ENCODE data around the gene EHMT1.
"Not testable (repeated sequence)": the region's sequence is repeated elsewhere in the genome, so short reads cannot be mapped to it uniquely, and the experiment has no call there.

The EHMT1 gene

GRCh38 chr9:137619240-137620047 lies 639 bp downstream of the EHMT1 start:
- DNase-seq: peak in 1 of 2 experiments; percentile 39

DNA sequence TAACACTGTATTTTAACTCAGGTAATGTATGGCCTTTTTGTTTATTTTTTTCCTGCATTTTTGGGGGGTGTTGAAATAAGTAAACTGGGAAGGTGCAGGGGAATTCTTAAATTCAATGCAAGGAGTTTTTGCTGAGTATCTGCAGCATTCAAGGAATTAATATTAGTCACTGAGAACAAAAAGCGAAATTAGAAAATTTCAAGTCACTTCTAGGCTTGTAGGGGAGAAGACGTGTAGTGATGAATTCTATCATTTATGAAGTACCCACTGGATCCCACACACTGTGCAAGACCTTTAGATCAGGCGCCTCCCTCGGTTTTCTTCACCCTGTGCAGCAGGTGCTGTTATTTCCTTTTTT lies 1.2 kb downstream of the EHMT1 start:
- DNase-seq: no peak

DNA sequence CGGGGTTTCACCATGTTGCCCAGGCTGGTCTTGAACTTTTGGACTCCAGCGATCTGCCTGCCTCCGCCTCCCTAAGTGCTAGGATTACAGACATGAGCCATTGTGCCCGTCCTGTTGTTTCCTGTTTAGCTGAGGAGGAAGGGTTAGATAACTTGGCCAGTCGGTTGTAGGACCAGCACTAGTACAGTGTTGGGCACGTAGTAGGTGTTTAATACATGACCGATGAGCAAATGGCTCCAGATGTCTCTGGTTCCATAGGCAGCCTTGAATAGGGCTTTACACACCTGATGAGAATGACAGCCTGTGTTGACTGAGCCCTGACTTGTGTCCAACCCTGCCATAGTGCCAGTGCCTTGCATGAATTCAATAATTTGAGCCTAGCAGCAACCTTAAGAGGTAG lies 1.8 kb downstream of the EHMT1 start:
- DNase-seq: no peak

GRCh38 chr9:137621131-137621757 lies 2.4 kb downstream of the EHMT1 start:
- peak in 1 of 2 experiments; percentile 43 for DNase-seq

DNA sequence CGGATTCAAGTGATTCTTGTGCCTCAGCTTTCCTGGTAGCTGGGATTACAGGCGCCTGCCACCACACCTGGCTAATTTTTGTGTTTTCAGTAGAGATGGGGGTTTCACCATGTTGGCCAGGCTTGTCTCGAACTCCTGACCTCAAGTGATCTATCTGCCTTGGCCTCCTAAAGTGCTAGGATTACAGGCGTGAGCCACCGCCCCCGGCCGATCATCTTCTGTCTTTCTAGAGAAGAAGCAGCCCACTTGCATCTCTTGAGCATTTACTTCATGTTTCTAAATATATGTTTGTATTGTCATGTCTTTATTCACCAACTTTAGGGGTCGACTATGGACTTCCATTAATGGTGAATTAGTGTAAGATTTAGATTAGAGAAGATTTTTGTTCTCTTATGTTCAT lies 3.4 kb downstream of the EHMT1 start:
- not testable (repeated sequence) for DNase-seq

DNA sequence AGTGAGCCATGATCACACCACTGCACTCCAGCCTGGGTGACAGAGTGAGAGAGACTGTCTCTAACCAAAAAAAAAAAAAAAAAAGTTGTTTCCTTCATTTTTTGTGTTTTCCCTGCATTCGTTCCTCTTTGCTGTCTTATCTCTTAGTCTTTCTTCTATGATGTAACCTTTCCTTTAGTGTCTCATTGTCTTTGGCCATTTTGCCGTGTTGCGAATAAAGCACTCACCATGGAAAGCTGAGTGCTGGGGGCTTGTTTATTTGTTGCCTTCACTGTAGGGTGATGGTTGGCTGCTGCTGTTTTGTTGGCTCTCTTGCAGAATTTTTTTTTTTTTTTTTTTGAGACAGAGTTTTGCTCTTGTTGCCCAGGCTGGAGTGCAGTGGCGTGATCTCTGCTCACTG lies 7.7 kb downstream of the EHMT1 start:
- DNase-seq: no peak

DNA sequence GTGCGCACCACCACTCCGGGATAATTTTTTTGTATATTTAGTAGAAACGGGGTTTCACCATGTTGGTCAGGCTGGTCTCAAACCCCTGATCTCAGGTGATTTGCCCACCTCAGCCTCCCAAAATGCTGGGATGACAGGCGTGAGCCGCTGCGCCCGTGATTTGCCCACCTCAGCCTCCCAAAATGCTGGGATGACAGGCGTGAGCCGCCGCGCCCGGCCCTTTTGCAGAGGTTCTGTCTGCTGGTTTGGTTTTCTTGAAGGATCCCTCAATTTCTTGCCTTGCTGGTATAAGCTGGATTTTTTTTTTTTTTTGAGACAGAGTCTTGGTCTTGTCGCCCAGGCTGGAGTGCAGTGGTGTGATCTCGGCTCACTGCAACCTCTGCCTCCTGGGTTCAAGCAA lies 8.6 kb downstream of the EHMT1 start:
- not testable (repeated sequence) for DNase-seq

DNA sequence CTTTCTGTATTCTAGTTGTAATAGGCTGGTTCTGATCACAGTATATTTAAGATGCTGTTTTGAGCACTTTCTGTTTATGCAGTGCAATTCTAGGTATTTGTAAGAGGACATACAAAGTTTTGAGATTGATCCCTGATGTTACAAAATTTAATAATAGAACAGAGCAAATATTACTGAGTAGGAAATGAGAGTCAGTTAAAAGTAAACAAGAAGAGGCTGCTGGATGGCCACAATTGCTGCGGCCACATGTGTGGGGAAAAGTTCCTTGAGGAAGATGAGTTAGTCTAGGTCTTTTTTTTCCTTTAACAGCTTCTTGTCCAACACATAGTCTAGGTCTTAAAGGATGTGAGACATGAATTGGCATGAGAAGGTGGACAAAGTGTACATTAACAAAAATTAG lies 11.3 kb downstream of the EHMT1 start:
- DNase-seq: no peak

GRCh38 chr9:137630679-137631078 lies 11.9 kb downstream of the EHMT1 start:
- DNase-seq: no peak

- no peak for DNase-seq
Measured at GRCh38 chr9:137631345-137632229, 12.8 kb downstream of the EHMT1 start.

- no peak for DNase-seq
Measured at GRCh38 chr9:137632230-137633161, 13.7 kb downstream of the EHMT1 start.

DNA sequence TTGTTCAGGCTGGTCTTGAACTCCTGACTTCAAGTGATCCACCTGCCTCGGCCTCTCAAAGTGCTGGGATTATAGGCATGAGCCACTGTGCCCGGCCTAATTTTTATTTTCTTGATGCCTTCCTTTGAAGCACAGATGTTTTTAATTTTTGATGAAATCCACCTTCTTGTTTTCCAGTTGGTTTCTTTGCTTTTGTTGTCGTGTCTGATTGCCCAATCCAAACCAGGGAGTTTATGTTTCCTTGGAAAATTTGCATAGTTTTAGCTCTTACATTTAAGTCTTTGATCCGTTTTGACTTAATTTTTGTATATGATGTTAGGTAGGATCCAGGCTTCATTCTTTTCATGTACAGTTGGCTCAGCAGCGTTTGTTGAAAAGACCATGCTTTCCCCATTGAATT lies 15.2 kb downstream of the EHMT1 start:
- no peak for DNase-seq

DNA sequence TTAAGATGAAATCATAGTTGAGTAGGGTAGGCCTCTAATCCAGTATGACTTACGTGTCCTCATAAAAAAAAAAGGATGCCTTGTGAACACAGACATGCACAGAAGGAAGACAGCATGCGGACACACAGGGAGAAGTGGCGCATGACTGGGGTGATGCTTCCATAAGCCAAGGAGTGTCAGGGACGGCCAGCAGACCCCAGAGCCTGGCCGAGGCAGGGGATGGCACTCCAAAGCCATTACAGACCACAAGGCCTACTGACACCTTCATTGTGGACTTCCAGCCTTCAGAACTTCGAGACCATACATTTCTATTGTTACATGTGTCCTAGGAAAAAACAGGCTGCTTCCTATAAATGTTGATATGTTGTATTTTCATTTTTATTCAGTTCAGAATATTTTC lies 19.9 kb downstream of the EHMT1 start:
- DNase-seq: no peak

DNA sequence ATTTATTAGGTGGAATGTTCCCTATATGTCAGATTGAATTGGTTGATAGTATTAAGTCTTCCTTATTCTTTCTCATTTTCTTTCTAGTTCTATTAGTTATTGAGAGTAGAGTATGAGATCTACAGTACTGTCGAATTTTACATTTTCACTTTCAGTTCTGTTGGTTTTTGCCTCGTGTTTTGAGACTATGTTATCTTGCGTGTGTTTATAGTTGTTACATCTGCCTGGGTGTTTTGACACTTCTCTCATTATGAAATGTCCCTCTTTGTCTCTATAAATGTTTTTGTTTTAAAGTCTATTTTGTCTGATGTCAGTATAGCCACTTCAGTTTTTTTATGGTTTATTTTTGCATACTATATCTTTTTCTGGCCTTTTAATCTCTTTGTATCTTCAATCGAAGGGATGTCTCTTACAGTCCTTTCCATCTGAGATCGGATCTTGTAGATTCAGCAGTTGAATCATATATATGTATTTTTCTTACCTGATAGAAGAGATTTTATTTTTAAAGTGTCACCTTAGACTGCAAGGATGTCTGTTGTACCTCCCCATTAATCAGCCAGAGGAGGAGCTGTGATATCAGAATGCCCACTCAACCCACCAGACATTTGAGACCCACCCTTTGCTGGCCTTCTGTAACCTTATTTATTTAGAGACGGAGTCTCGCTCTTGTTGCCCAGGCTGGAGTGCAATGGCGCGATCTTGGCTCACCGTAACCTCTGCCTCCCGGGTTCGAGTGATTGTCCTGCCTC lies 20.7 kb downstream of the EHMT1 start:
- DNase-seq: no peak

GRCh38 chr9:137640862-137641261 lies 22.1 kb downstream of the EHMT1 start:
- no peak for DNase-seq

DNA sequence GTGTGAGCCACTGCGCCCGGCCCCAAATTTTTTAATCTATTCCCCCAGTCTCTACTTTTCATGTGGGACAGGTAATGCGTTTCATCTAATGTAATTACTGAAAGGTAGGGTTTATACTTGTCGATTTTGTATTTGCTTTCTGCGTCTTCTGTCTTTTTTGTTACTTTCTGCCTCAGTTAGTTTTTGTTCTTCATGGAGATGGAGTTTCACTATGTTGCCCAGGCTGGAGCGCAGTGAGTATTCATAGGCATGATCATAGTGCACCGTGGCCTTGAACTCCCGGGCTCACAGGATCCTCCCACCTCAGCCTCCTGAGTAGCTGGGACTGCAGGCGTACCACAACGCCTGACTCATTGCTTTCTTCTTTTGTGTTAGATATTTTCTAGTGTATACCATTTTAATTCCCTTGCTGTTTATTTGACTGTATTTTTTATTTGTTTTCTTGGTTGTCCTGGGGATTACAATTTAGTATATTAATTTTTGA lies 23.4 kb downstream of the EHMT1 start:
- DNase-seq: no peak

GRCh38 chr9:137642892-137643291 lies 24.1 kb downstream of the EHMT1 start:
- no peak for DNase-seq

DNA sequence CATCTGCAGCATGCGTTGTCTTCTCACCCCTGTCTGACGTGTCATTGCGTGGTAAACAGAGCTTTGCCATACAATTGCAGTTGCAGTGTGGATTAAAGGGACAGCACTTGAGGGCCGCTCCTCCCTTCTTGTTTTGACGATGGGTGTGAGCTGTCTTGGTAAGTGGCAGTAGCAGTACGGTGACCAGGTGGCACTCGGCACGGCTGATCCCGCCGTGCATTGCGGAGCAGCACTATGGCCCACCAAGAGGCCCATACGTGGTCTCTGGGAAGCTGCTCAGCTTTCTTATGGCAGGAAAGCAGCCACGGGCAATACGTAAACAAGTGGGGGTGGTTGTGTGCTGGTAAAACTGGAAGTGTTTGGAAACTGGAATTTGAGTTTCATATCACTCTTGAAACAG lies 25.1 kb downstream of the EHMT1 start:
- DNase-seq: no peak

- DNase-seq: no peak
Measured at GRCh38 chr9:137645211-137645610, 26.4 kb downstream of the EHMT1 start.

- DNase-seq: no peak
Measured at GRCh38 chr9:137646341-137646740, 27.5 kb downstream of the EHMT1 start.

- no peak for DNase-seq
Measured at GRCh38 chr9:137647096-137647714, 28.4 kb downstream of the EHMT1 start.
